ENCODE measurements around the gene HSD17B12. TPM values are rescaled to one million over a fixed set of nuclear protein-coding genes. Genes with fewer than 3 reads are reported as not detected.
A peak's percentile ranks its signal among the peaks of the same experiment; 100 is the strongest.

Gene HSD17B12
- polyA plus RNA-seq, 1 donor (not counting 4 experiments of a cell fraction or from before 2014, with no cell fraction given), result 105 TPM

DNA sequence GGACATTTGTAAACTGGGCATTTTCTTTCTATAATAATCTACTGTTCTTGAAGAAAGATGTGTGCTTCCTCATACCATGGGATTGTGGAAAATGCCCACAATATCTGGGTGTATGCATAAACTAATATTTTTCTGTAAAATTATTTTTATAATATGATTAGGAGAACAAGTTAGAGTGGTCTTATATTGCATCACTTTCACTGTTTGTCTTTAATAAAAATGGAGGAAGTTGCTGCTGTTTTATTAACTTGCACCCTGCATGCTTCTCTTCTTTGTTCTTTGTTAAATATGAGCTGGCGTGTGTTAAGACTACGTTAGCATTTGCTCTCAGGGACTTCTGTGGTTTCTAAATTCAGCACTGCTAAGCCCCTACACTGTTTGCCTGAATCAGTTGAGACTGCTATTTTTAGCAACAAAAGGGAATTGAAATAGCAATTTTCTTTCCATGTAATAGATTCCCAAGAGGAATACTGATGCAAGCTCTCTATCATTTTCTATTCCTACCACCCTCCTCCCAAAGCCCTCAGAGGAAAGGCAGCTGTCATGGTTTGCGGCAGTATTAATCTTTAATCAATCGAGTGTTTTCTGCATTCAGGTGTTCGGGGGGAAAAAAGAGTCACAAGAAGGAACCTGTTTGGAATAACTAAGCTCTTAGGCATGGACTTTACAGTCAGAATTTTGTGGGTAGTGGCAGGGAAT is 56.1 kb downstream of the HSD17B12 start:
- H3K27ac ChIP-seq (ENCODE audit: control insufficient read depth, insufficient read depth, low read length), result peak overlapping the region; percentile 42
- no peak overlapping the region for H2AFZ ChIP-seq (ENCODE audit: control insufficient read depth, low read length)
- dilution Hi-C loops (cut with MboI; ENCODE audit: extremely low pct_ligation_motif_present, low sequenced_read_pairs), result no loop called here
- FAIRE-seq (peak; percentile 39), DNase-seq (ENCODE audit: low read depth, low spot score) (peak; percentile 2)
- peak overlapping the region; percentile 60 for H3K4me2 ChIP-seq (ENCODE audit: control insufficient read depth, extremely low read depth, insufficient read depth, low read depth, low read length)
- peaks cover 31% of the 10 kb centered on the region for H3K4me1 ChIP-seq (ENCODE audit: control insufficient read depth, extremely low read depth, insufficient read depth, low read length)
- H3K4me3 ChIP-seq (ENCODE audit: control insufficient read depth in 2 of 3, extremely low read depth in 1 of 3, insufficient read depth in 2 of 3, low read depth in 1 of 3, low read length in 3 of 3), result peak overlapping the region in 1 of 3 experiments; percentile 30
- peak overlapping the region; percentile 37 for H3K9ac ChIP-seq (ENCODE audit: control insufficient read depth, extremely low read depth, insufficient read depth, low read length)
- no peaks in the 10 kb centered on the region for H3K9me3 ChIP-seq (ENCODE audit: control insufficient read depth, low read depth, low read length)
- H4K20me1 ChIP-seq (ENCODE audit: control insufficient read depth, extremely low read depth, insufficient read depth, low read length), result peaks cover 13% of the 10 kb centered on the region
- TF ChIP-seq, protein P1, sequence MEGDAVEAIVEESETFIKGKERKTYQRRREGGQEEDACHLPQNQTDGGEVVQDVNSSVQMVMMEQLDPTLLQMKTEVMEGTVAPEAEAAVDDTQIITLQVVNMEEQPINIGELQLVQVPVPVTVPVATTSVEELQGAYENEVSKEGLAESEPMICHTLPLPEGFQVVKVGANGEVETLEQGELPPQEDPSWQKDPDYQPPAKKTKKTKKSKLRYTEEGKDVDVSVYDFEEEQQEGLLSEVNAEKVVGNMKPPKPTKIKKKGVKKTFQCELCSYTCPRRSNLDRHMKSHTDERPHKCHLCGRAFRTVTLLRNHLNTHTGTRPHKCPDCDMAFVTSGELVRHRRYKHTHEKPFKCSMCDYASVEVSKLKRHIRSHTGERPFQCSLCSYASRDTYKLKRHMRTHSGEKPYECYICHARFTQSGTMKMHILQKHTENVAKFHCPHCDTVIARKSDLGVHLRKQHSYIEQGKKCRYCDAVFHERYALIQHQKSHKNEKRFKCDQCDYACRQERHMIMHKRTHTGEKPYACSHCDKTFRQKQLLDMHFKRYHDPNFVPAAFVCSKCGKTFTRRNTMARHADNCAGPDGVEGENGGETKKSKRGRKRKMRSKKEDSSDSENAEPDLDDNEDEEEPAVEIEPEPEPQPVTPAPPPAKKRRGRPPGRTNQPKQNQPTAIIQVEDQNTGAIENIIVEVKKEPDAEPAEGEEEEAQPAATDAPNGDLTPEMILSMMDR (optimal IDR thresholded peaks at IDR 0.05 in 1 of 3, IDR thresholded peaks at IDR 0.05 in 1 of 3, conservative IDR thresholded peaks at IDR 0.05 in 1 of 3; ENCODE audit: extremely low read depth in 1 of 3, insufficient read depth in 2 of 3, low read length in 3 of 3), result no peak
- no peak for TF ChIP-seq EZH2 (IDR thresholded peaks at IDR 0.05; ENCODE audit: low read length)
- H3K79me2 ChIP-seq (ENCODE audit: control insufficient read depth, insufficient read depth, low read length), result peaks cover 74% of the 10 kb centered on the region
- H3K27me3 ChIP-seq (ENCODE audit: control insufficient read depth, extremely low read depth, insufficient read depth, low read length), result no peaks in the 10 kb centered on the region
- H3K36me3 ChIP-seq (ENCODE audit: control insufficient read depth in 2 of 2, extremely low read depth in 1 of 2, insufficient read depth in 2 of 2, low read length in 2 of 2), result peaks cover 5 to 11% of the 10 kb centered on the region in 2 experiments
- H3K9me1 ChIP-seq (ENCODE audit: control insufficient read depth, extremely low read depth, insufficient read depth, low read length), result no peaks in the 10 kb centered on the region

DNA sequence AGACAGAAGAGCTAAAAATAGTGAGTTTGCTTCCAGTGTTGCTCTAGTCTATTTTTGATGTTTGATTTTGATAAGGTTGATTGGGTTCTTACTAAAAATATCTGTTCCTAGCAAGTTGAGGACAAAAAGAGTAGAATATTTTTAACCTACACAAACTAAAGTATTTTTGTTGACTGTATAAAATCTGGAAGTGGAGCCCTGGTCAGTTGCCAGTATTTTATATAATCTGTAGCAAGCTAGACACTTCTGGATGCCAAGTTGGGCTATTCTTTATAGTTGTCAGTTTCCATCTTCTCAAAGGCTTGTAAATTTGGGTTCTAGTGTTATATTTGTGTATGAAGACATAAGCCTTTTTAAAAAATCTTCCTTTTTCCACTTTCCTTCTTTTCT is 56.7 kb downstream of the HSD17B12 start:
- no peak for FAIRE-seq
- Histone ChIP-seq H3K36me3 (ENCODE audit: control insufficient read depth in 2 of 2, extremely low read depth in 1 of 2, insufficient read depth in 2 of 2, low read length in 2 of 2) (peaks cover 3 to 11% of the 10 kb centered on the region in 2 experiments), H3K27me3 (ENCODE audit: control insufficient read depth, extremely low read depth, insufficient read depth, low read length) (no peaks in the 10 kb centered on the region), H3K4me3 (ENCODE audit: control insufficient read depth in 2 of 3, extremely low read depth in 1 of 3, insufficient read depth in 2 of 3, low read depth in 1 of 3, low read length in 3 of 3) (peak overlapping the region in 1 of 3 experiments; percentile 30), H2AFZ (ENCODE audit: control insufficient read depth, low read length) (no peak overlapping the region), H3K79me2 (ENCODE audit: control insufficient read depth, insufficient read depth, low read length) (peaks cover 71% of the 10 kb centered on the region), H3K4me2 (ENCODE audit: control insufficient read depth, extremely low read depth, insufficient read depth, low read depth, low read length) (peak overlapping the region; percentile 58), H3K27ac (ENCODE audit: control insufficient read depth, insufficient read depth, low read length) (peak overlapping the region; percentile 31), H3K9me3 (ENCODE audit: control insufficient read depth, low read depth, low read length) (no peaks in the 10 kb centered on the region), H3K9me1 (ENCODE audit: control insufficient read depth, extremely low read depth, insufficient read depth, low read length) (no peaks in the 10 kb centered on the region), H3K4me1 (ENCODE audit: control insufficient read depth, extremely low read depth, insufficient read depth, low read length) (peaks cover 31% of the 10 kb centered on the region), H3K9ac (ENCODE audit: control insufficient read depth, extremely low read depth, insufficient read depth, low read length) (peak overlapping the region; percentile 37), H4K20me1 (ENCODE audit: control insufficient read depth, extremely low read depth, insufficient read depth, low read length) (peaks cover 13% of the 10 kb centered on the region)
- dilution Hi-C loops (cut with MboI; ENCODE audit: extremely low pct_ligation_motif_present, low sequenced_read_pairs), result no loop called here
- DNase-seq (ENCODE audit: low read depth, low spot score), result no peak
- TF ChIP-seq, protein P1 (optimal IDR thresholded peaks at IDR 0.05 in 1 of 3, IDR thresholded peaks at IDR 0.05 in 1 of 3, conservative IDR thresholded peaks at IDR 0.05 in 1 of 3; ENCODE audit: extremely low read depth in 1 of 3, insufficient read depth in 2 of 3, low read length in 3 of 3), result no peak
- no peak for TF ChIP-seq EZH2 (IDR thresholded peaks at IDR 0.05; ENCODE audit: low read length)

Data from keratinocyte (primary cell).